Bronchial epithelial cell (primary cell): ENCODE results near the gene RTN4RL1. TPM values are rescaled to one million over a fixed set of nuclear protein-coding genes. Genes with fewer than 3 reads are reported as not detected.

Source experiments
- DNase-seq: peaks from one replicate; pipeline ENCODE4 v3.0.0-alpha.2; 2010; ENCODE audit warnings: low read depth
- FAIRE-seq: peaks from 2 replicates; lab custom pipeline; 2011; peaks lifted over from hg19 to GRCh38; lab: Jason Lieb, UNC
- H3K27me3 ChIP-seq: 2 replicates; pipeline ENCODE4 v1.5.1; 2011; ENCODE audit warnings: low read length; ENCODE audit not compliant: control insufficient read depth, insufficient read depth
- H3K36me3 ChIP-seq: 2 replicates; pipeline ENCODE4 v1.5.1; 2011; ENCODE audit warnings: low read length; ENCODE audit not compliant: control insufficient read depth, insufficient read depth
- H3K4me3 ChIP-seq: 2 replicates; pipeline ENCODE4 v1.5.1; 2011; ENCODE audit warnings: mild to moderate bottlenecking, low read depth, low read length, control low read depth
- total RNA-seq: library from RNA; depleted of rRNA; stranded (reverse); fragments of >200 nt; gene quantifications from 2 replicates; pipeline ENCODE4 v1.2.1, GENCODE V29; 2014
- TF ChIP-seq, protein P1 (sequence below): IDR thresholded peaks from 2 replicates; pipeline ENCODE4 v1.5.1; 2011; ENCODE audit warnings: mild to moderate bottlenecking, moderate library complexity, low read length, control low read depth, inconsistent platforms; ENCODE audit not compliant: insufficient read depth, severe bottlenecking

The RTN4RL1 gene
- total RNA-seq, 1 donor from 2014 or later = 0.26 TPM

DNA sequence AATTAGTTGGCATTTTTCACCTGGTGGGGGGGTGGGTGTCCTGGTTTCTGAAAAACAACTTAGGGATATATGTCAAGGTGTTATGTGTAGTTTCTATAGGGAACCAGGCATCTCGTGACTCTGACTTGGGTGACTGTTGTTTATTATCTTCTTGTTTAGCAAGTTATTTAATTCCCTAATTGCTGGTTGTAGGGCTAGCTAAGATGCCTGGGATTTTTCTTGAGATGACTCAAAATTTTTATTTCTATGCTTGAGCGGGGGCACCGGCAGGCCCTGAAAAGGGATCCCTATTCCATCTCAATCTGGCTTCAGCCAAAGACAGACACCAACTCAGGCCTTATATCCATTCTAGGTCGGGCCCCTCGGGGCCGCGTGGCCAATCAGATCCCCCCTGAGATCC, 8.0 kb upstream of the RTN4RL1 start:
- FAIRE-seq = no peak
- TF ChIP-seq, protein P1, sequence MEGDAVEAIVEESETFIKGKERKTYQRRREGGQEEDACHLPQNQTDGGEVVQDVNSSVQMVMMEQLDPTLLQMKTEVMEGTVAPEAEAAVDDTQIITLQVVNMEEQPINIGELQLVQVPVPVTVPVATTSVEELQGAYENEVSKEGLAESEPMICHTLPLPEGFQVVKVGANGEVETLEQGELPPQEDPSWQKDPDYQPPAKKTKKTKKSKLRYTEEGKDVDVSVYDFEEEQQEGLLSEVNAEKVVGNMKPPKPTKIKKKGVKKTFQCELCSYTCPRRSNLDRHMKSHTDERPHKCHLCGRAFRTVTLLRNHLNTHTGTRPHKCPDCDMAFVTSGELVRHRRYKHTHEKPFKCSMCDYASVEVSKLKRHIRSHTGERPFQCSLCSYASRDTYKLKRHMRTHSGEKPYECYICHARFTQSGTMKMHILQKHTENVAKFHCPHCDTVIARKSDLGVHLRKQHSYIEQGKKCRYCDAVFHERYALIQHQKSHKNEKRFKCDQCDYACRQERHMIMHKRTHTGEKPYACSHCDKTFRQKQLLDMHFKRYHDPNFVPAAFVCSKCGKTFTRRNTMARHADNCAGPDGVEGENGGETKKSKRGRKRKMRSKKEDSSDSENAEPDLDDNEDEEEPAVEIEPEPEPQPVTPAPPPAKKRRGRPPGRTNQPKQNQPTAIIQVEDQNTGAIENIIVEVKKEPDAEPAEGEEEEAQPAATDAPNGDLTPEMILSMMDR = no peak
- H3K36me3 ChIP-seq = peaks cover 18% of the 10 kb centered on the region

DNA sequence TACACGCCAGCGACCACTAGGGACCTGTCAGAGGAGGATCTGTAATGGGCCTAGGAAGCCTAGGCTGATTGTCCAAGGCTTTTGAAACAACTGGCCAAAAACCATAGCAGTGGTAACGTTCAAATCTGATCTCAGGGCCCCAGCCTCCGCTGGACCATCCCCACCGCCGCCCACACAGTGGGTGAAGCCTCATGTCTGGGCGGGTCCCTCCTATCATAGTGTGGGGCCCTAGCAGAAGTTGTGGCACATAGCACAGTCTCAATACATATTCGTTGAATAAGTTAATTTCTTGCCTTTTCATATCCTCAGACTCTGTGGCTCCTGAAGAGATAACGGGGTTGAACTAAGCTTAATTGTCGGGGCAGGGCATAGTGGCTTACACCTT, 5.6 kb upstream of the RTN4RL1 start:
- peak overlapping the region; percentile 99 for H3K4me3 ChIP-seq
- peaks cover 3% of the 10 kb centered on the region for H3K36me3 ChIP-seq
- DNase-seq = no peak
- no peak for FAIRE-seq
- TF ChIP-seq, protein P1 = peak; percentile 54
- no peaks in the 10 kb centered on the region for H3K27me3 ChIP-seq

More for the DNA sequence above, 8.0 kb upstream of the RTN4RL1 start:
- Histone ChIP-seq H3K27me3 (no peaks in the 10 kb centered on the region), H3K4me3 (no peak overlapping the region)
- no peak for DNase-seq

DNA sequence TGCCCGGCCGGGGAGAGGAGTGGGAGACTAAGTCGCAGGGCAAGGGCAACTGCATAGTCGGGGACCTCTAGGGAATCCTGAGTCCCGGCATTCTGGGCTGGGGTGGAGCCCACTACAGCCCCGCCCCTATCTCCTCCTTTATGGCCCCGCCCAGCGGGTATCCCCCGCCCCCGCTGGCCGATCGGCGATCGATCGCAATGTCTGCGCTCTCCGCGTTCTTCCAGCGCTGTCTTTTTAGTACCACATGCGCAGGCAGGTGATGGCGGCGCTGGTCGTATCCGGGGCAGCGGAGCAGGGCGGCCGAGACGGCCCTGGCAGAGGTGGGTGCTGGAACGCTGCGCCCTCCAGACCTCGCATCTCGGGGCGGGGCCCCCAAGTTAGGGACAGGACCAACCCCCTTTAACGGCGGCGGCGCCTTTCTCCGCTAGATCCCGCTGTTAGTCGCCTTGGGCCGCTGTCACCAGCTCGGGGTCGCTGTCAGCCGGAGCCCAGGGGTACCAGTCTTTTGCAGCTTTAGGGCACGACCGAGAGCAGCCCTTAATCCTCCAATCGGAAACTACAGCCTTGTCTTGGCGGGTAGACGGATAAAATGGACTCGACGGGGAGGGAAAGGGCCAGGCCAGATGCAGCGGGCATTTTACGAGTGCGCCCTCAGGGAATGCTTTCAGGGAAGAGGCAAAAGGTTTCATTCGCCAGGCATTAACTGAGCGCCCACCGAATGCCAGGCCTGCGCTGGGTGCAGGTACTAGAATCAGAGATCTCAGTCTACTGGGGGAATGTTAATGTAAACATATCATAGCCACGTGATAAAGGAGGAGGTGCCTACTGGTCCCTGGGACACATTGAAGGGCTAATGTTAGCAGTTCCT, 5.0 kb upstream of the RTN4RL1 start, which contains the start of gene DPH1:
DPH1 (plus strand) TSS at position 243 of the 868 bp plus-strand sequence; CDS start at position 260, 17 bp downstream.
- FAIRE-seq (peak; percentile 81), DNase-seq (peak; percentile 87)
- H3K4me3 ChIP-seq = peak within 1 kb of the TSS; percentile 99
- no peaks in the 10 kb centered on the region for H3K27me3 ChIP-seq
- H3K36me3 ChIP-seq = peaks cover 1% of the 10 kb centered on the region
- TF ChIP-seq, protein P1 = no peak

GRCh38 chr17:2028737-2029136, 3.6 kb upstream of the RTN4RL1 start:
- TF ChIP-seq, protein P1 = no peak
- DNase-seq (no peak), FAIRE-seq (no peak)
- Histone ChIP-seq H3K36me3 (peaks cover 1% of the 10 kb centered on the region), H3K27me3 (peaks cover 5% of the 10 kb centered on the region), H3K4me3 (no peak overlapping the region)

- FAIRE-seq = no peak
- TF ChIP-seq, protein P1 = no peak
- no peak for DNase-seq
- H3K36me3 ChIP-seq = peaks cover under 1% of the 10 kb centered on the region
- H3K4me3 ChIP-seq = no peak overlapping the region
- peaks cover 5% of the 10 kb centered on the region for H3K27me3 ChIP-seq
Observed at GRCh38 chr17:2028234-2028614, 3.1 kb upstream of the RTN4RL1 start.
